HepG2 (cell line): ENCODE data around the gene DHX29. TPM values are rescaled to one million over a fixed set of nuclear protein-coding genes. Genes with fewer than 3 reads are reported as not detected.

Experiments
- ATAC-seq: fragments of 200-7000 bp; cut with Tn5 transposase; 3 replicates; pipeline ENCODE4 v1.9.1; 2020; ENCODE audit warnings: mild to moderate bottlenecking, moderate library complexity
- BruUV-seq: library from RNA; stranded (reverse); fragments of 400-500 nt; replicated peaks from 2 replicates; lab custom pipeline; 2021; lab: Mats Ljungman, UMichigan
- CTCF ChIA-PET: fragments of 300-600 bp; formaldehyde crosslinking; extraction: SDS; loops from one replicate; lab custom pipeline; 2021; ENCODE audit warnings: low total read pairs, inconsistent platforms, low intra/inter-chr PET ratio; lab: Yijun Ruan, JAX
- POLR2A ChIA-PET: fragments of 350-600 bp; sonication (Branson Sonifier 250); formaldehyde crosslinking; loops from one replicate; lab custom pipeline; 2020; ENCODE audit warnings: antibody characterized with exemption, inconsistent platforms; lab: Yijun Ruan, JAX
- DNase-seq: peaks from one replicate; pipeline ENCODE4 v3.0.0-alpha.2; 2015; ENCODE audit warnings: low spot score
- FAIRE-seq: peaks from 3 replicates; lab custom pipeline; 2011; peaks lifted over from hg19 to GRCh38; lab: Jason Lieb, UNC
- H2AFZ ChIP-seq: one replicate; pipeline ENCODE4 v1.6.1; 2011; ENCODE audit warnings: low read length, inconsistent platforms
- H3K27ac ChIP-seq: fragments of 300-600 bp; 3 replicates; pipeline ENCODE4 v1.8.0; 2011; ENCODE audit warnings: mixed run types, mild to moderate bottlenecking, mixed read lengths, low read length, inconsistent platforms; ENCODE audit not compliant: insufficient read depth; ENCODE audit errors: extremely low read length
- H3K27me3 ChIP-seq, 2 experiments: fragments of 200-600 bp in 1 of 2; 2 replicates in 1 of 2; 3 replicates in 1 of 2; pipeline versions ENCODE4 v1.6.0 to v1.8.0; 2011; ENCODE audit warnings: low read length in 2 of 2, mild to moderate bottlenecking in 2 of 2, moderate library complexity in 2 of 2, inconsistent platforms in 1 of 2; ENCODE audit not compliant: insufficient read depth in 2 of 2, control insufficient read depth in 1 of 2
- H3K36me3 ChIP-seq, 2 experiments: fragments of 200-600 bp in 1 of 2; replicated peaks in 1 of 2; 2 replicates in 1 of 2; 3 replicates in 1 of 2; pipeline versions ENCODE4 v1.5.1 to v1.8.0; 2011; ENCODE audit warnings: low read length in 2 of 2, inconsistent platforms in 1 of 2; ENCODE audit not compliant: insufficient read depth in 2 of 2, control insufficient read depth in 1 of 2
- H3K4me1 ChIP-seq: 2 replicates; pipeline ENCODE4 v1.5.1; 2012; ENCODE audit warnings: low read length, inconsistent platforms; ENCODE audit not compliant: insufficient read depth
- H3K4me2 ChIP-seq: 2 replicates; pipeline ENCODE4 v1.6.0; 2011; ENCODE audit warnings: low read depth, low read length, inconsistent platforms
- H3K4me3 ChIP-seq, 3 experiments: fragments of 200-600 bp in 1 of 3; sonication (generic), shearing (Covaris generic) in 1 of 3; replicated peaks in 1 of 3; 2 replicates each; pipeline ENCODE4 v1.5.1; 2011 to 2016; ENCODE audit warnings: low read length in 3 of 3, inconsistent platforms in 2 of 3, low read depth in 2 of 3, mild to moderate bottlenecking in 2 of 3, control low read depth in 1 of 3, mixed read lengths in 1 of 3; ENCODE audit not compliant: insufficient read depth in 1 of 3
- H3K79me2 ChIP-seq: one replicate; pipeline ENCODE4 v1.6.1; 2011; ENCODE audit warnings: low read length, inconsistent platforms; ENCODE audit not compliant: insufficient read depth
- H3K9ac ChIP-seq: 2 replicates; pipeline ENCODE4 v1.6.0; 2011; ENCODE audit warnings: mild to moderate bottlenecking, low read depth, low read length, inconsistent platforms; ENCODE audit not compliant: insufficient read depth
- H3K9me3 ChIP-seq: 2 replicates; pipeline ENCODE4 v1.5.1; 2012; ENCODE audit warnings: mild to moderate bottlenecking, low read length
- H4K20me1 ChIP-seq: 2 replicates; pipeline ENCODE4 v1.6.0; 2011; ENCODE audit warnings: inconsistent platforms, mild to moderate bottlenecking, low read length, moderate library complexity; ENCODE audit not compliant: insufficient read depth
- E2F2 ChIP-seq: sonication (generic); formaldehyde crosslinking; IDR thresholded peaks from 2 replicates; pipeline ENCODE4 v1.4.0; 2020; ENCODE audit warnings: missing genetic modification reagents, borderline replicate concordance
- PPARG ChIP-seq: conservative IDR thresholded peaks from 2 replicates; pipeline ENCODE4 v1.6.1; 2016; ENCODE audit warnings: missing biosample characterization, missing genetic modification reagents
- TEF ChIP-seq: sonication (generic); formaldehyde crosslinking; IDR thresholded peaks from 2 replicates; pipeline ENCODE4 v1.5.0; 2020; ENCODE audit warnings: missing genetic modification reagents
- TGIF2 ChIP-seq: IDR thresholded peaks from 2 replicates; pipeline ENCODE4 v1.6.1; 2016; ENCODE audit warnings: control low read depth, missing compliant biosample characterization
- ZBTB25 ChIP-seq: IDR thresholded peaks from 2 replicates; pipeline ENCODE4 v1.6.1; 2018; ENCODE audit warnings: missing genetic modification reagents
- ZKSCAN8 ChIP-seq: IDR thresholded peaks from 2 replicates; pipeline ENCODE4 v1.6.1; 2016; ENCODE audit warnings: borderline replicate concordance, missing genetic modification reagents, missing compliant biosample characterization
- WGBS: methylation state at CpG from one replicate; pipeline ENCODE4 v1.1.6; 2017; ENCODE audit warnings: low lambda C conversion rate; 5-methylcytosine and 5-hydroxymethylcytosine counted together
- in situ Hi-C: cut with HindIII; loops from 2 replicates; pipeline ENCODE4 v1.10.0; 2017; ENCODE audit warnings: low pct_unique_long_range_greater_than_20kb; ENCODE audit not compliant: extremely low pct_ligation_motif_present
- intact Hi-C: fragments of 100-400 bp; cut with micrococcal nuclease; formaldehyde crosslinking; loops from one replicate; pipeline ENCODE4 v1.10.0; 2022; ENCODE audit not compliant: unreplicated experiment
- polyA plus RNA-seq, 8 experiments: library from polyadenylated mRNA; depleted of rRNA in 3 of 8; stranded (reverse) in 7 of 8; unstranded in 1 of 8; fragments of >200 nt; fragmentation: Illumina TruSeq in 4 of 8; extraction: Trizol in 4 of 8; gene quantifications; 2 replicates each; pipeline versions ENCODE4 v1.2.1 to v1.2.3, GENCODE V29; 2011 to 2016; ENCODE audit warnings: low read depth in 4 of 8, missing spikeins in 1 of 8, mixed read lengths in 1 of 8; ENCODE audit not compliant: insufficient read depth in 1 of 8
- total RNA-seq, 5 experiments: library from RNA; depleted of rRNA; stranded (reverse); fragments of >200 nt; fragmentation: Illumina TruSeq; extraction: Trizol; gene quantifications; 2 replicates each; pipeline ENCODE4 v1.2.3, GENCODE V29; 2016; ENCODE audit warnings: low read depth in 1 of 5

Gene DHX29
- total and polyA plus RNA-seq, 2 of the 13 experiments (the other 11 are each of a cell fraction or from before 2014, with no cell fraction given): 1.9 to 22.0 TPM

- ATAC-seq (no peak), DNase-seq (no peak), FAIRE-seq (no peak)
- CTCF ChIA-PET: no interaction called here
- no peak overlapping the region for H2AFZ ChIP-seq
- H3K36me3 ChIP-seq: peaks cover 3 to 9% of the 10 kb centered on the region in 2 experiments; a peak in 2 of 5 replicates
- 94% methylated on average over 4 of the region's 4 CpGs for WGBS
- no peaks in the 10 kb centered on the region for H4K20me1 ChIP-seq
- H3K4me3 ChIP-seq: no peak overlapping the region
- intact Hi-C loops: loop anchor here (5.0 kb wide), 1 partner anchor 148 kb away; the partner anchor contains the start of gene CDC20B
- in situ Hi-C loops: loop anchor here (10.0 kb wide), 1 partner anchor 374 kb away; no protein-coding TSS in a partner anchor
- H3K4me2 ChIP-seq: no peak overlapping the region
- H3K9me3 ChIP-seq: no peaks in the 10 kb centered on the region
- no TSS peak for BruUV-seq
- POLR2A ChIA-PET: no interaction called here
- peaks cover 25% of the 10 kb centered on the region for H3K4me1 ChIP-seq
- H3K79me2 ChIP-seq: peaks cover 70% of the 10 kb centered on the region
- TF ChIP-seq PPARG (CRISPR knock-in tag) (no peak), TEF (no peak), ZKSCAN8 (CRISPR knock-in tag) (no peak), ZBTB25 (CRISPR knock-in tag) (no peak), TGIF2 (CRISPR knock-in tag) (no peak), E2F2 (CRISPR knock-in tag) (no peak)
- no peak overlapping the region for H3K27ac ChIP-seq
- no peaks in the 10 kb centered on the region for H3K27me3 ChIP-seq
- no peak overlapping the region for H3K9ac ChIP-seq
Observed at GRCh38 chr5:55320571-55320970, 13.1 kb upstream of the DHX29 start.
